ENCODE measurements around the gene WIPF2.

DNA sequence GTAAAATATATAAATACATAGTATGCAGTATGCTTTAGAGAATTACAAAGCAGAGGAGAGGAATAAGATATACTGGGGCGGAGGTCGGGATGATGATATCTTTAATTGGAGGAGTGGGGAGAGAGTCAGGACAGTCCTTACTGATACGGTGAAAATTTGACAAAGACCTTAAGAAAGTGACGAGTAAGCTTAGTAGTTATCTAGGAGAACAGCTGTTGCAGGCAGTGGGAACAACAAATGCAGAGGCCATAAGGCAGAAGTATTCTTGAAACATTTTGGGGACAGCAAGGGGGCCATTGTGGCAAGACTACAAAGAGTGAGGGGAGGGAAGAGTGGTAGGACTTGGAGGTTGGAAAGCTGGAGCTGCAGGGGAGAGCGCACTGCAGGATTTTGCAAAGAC lies 46.2 kb downstream of the WIPF2 start:
- TF ChIP-seq, protein P1, sequence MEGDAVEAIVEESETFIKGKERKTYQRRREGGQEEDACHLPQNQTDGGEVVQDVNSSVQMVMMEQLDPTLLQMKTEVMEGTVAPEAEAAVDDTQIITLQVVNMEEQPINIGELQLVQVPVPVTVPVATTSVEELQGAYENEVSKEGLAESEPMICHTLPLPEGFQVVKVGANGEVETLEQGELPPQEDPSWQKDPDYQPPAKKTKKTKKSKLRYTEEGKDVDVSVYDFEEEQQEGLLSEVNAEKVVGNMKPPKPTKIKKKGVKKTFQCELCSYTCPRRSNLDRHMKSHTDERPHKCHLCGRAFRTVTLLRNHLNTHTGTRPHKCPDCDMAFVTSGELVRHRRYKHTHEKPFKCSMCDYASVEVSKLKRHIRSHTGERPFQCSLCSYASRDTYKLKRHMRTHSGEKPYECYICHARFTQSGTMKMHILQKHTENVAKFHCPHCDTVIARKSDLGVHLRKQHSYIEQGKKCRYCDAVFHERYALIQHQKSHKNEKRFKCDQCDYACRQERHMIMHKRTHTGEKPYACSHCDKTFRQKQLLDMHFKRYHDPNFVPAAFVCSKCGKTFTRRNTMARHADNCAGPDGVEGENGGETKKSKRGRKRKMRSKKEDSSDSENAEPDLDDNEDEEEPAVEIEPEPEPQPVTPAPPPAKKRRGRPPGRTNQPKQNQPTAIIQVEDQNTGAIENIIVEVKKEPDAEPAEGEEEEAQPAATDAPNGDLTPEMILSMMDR (IDR thresholded peaks at IDR 0.05) = no peak
- TF ChIP-seq POLR2A (IDR thresholded peaks at IDR 0.05) (no peak), EP300 (IDR thresholded peaks at IDR 0.05) (no peak)

All from ovary (tissue), 3 donors.